ENCODE results near the gene RPP25. TPM values are rescaled to one million over a fixed set of nuclear protein-coding genes. Genes with fewer than 3 reads are reported as not detected.
A peak's percentile ranks its signal among the peaks of the same experiment; 100 is the strongest.
"Not testable (repeated sequence)": the region's sequence is repeated elsewhere in the genome, so short reads cannot be mapped to it uniquely, and the experiment has no call there.

Gene RPP25
- polyA plus RNA-seq, 1 donor (not counting 4 experiments of a cell fraction or from before 2014, with no cell fraction given), result 0.60 TPM

DNA sequence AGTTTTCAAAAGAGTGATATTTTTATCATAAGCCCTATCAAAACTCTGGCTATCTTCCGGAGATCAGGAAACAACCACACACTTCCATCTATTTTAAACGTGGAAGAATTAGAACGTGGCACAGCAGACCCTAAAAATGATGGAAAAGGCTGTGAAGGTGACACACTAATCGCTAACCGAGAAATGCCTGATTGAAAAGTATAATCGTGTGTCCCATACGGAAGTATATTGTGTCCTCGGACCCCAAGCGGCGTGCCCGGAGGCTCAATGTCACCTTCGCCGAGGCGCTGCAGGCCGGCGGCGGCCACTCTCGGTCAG is 19.3 kb downstream of the RPP25 start:
- peaks cover 54% of the 10 kb centered on the region for H3K79me2 ChIP-seq (ENCODE audit: control insufficient read depth, insufficient read depth, low read length)
- H2AFZ ChIP-seq (ENCODE audit: control insufficient read depth, low read length), result peak overlapping the region; percentile 78
- peaks cover 0 to 3% of the 10 kb centered on the region in 2 experiments for H3K36me3 ChIP-seq (ENCODE audit: control insufficient read depth in 2 of 2, extremely low read depth in 1 of 2, insufficient read depth in 2 of 2, low read length in 2 of 2)
- DNase-seq (ENCODE audit: low read depth, low spot score) (no peak), FAIRE-seq (no peak)
- no peaks in the 10 kb centered on the region for H3K9me3 ChIP-seq (ENCODE audit: control insufficient read depth, low read depth, low read length)
- peak overlapping the region; percentile 98 for H3K4me3 ChIP-seq (ENCODE audit: control insufficient read depth in 2 of 3, extremely low read depth in 1 of 3, insufficient read depth in 2 of 3, low read depth in 1 of 3, low read length in 3 of 3)
- peak overlapping the region; percentile 82 for H3K4me2 ChIP-seq (ENCODE audit: control insufficient read depth, extremely low read depth, insufficient read depth, low read depth, low read length)
- H4K20me1 ChIP-seq (ENCODE audit: control insufficient read depth, extremely low read depth, insufficient read depth, low read length), result no peaks in the 10 kb centered on the region
- dilution Hi-C loops (cut with MboI; ENCODE audit: extremely low pct_ligation_motif_present, low sequenced_read_pairs), result no loop called here
- H3K27me3 ChIP-seq (ENCODE audit: control insufficient read depth, extremely low read depth, insufficient read depth, low read length), result no peaks in the 10 kb centered on the region
- no peaks in the 10 kb centered on the region for H3K9me1 ChIP-seq (ENCODE audit: control insufficient read depth, extremely low read depth, insufficient read depth, low read length)
- no peaks in the 10 kb centered on the region for H3K4me1 ChIP-seq (ENCODE audit: control insufficient read depth, extremely low read depth, insufficient read depth, low read length)
- TF ChIP-seq EZH2 (IDR thresholded peaks at IDR 0.05; ENCODE audit: low read length), result no peak
- TF ChIP-seq, protein P1, sequence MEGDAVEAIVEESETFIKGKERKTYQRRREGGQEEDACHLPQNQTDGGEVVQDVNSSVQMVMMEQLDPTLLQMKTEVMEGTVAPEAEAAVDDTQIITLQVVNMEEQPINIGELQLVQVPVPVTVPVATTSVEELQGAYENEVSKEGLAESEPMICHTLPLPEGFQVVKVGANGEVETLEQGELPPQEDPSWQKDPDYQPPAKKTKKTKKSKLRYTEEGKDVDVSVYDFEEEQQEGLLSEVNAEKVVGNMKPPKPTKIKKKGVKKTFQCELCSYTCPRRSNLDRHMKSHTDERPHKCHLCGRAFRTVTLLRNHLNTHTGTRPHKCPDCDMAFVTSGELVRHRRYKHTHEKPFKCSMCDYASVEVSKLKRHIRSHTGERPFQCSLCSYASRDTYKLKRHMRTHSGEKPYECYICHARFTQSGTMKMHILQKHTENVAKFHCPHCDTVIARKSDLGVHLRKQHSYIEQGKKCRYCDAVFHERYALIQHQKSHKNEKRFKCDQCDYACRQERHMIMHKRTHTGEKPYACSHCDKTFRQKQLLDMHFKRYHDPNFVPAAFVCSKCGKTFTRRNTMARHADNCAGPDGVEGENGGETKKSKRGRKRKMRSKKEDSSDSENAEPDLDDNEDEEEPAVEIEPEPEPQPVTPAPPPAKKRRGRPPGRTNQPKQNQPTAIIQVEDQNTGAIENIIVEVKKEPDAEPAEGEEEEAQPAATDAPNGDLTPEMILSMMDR (optimal IDR thresholded peaks at IDR 0.05 in 1 of 3, IDR thresholded peaks at IDR 0.05 in 1 of 3, conservative IDR thresholded peaks at IDR 0.05 in 1 of 3; ENCODE audit: extremely low read depth in 1 of 3, insufficient read depth in 2 of 3, low read length in 3 of 3), result no peak
- H3K9ac ChIP-seq (ENCODE audit: control insufficient read depth, extremely low read depth, insufficient read depth, low read length), result peak overlapping the region; percentile 93
- peak overlapping the region; percentile 87 for H3K27ac ChIP-seq (ENCODE audit: control insufficient read depth, insufficient read depth, low read length)

DNA sequence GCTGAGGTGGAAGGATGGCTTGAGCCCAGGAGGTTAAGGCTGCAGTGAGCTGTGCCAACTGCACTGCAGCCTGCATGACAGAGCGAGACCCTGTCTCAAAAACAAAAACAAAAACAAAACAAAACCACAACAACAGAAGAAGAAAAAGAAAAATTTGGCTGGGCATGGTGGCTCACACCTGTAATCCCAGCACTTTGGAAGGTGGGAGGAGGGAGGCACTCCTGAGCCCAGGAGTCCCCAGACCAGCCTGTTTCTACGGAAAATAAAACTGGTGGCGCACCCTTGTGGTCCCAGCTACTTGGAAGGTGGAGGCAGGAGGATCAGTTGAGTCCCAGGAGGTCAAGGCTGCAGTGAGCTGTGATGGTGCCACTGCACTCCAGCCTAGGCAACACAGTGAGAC is 21.4 kb downstream of the RPP25 start:
- H3K9ac ChIP-seq (ENCODE audit: control insufficient read depth, extremely low read depth, insufficient read depth, low read length); H2AFZ ChIP-seq (ENCODE audit: control insufficient read depth, low read length); H4K20me1 ChIP-seq (ENCODE audit: control insufficient read depth, extremely low read depth, insufficient read depth, low read length); H3K9me1 ChIP-seq (ENCODE audit: control insufficient read depth, extremely low read depth, insufficient read depth, low read length); H3K27ac ChIP-seq (ENCODE audit: control insufficient read depth, insufficient read depth, low read length); FAIRE-seq; H3K4me1 ChIP-seq (ENCODE audit: control insufficient read depth, extremely low read depth, insufficient read depth, low read length); H3K27me3 ChIP-seq (ENCODE audit: control insufficient read depth, extremely low read depth, insufficient read depth, low read length); DNase-seq (ENCODE audit: low read depth, low spot score); H3K9me3 ChIP-seq (ENCODE audit: control insufficient read depth, low read depth, low read length); H3K4me2 ChIP-seq (ENCODE audit: control insufficient read depth, extremely low read depth, insufficient read depth, low read depth, low read length); dilution Hi-C loops (cut with MboI; ENCODE audit: extremely low pct_ligation_motif_present, low sequenced_read_pairs); H3K36me3 ChIP-seq (ENCODE audit: control insufficient read depth in 2 of 2, extremely low read depth in 1 of 2, insufficient read depth in 2 of 2, low read length in 2 of 2); H3K4me3 ChIP-seq (ENCODE audit: control insufficient read depth in 2 of 3, extremely low read depth in 1 of 3, insufficient read depth in 2 of 3, low read depth in 1 of 3, low read length in 3 of 3): not testable (repeated sequence)
- peaks cover 69% of the 10 kb centered on the region for H3K79me2 ChIP-seq (ENCODE audit: control insufficient read depth, insufficient read depth, low read length)
- TF ChIP-seq, protein P1 (optimal IDR thresholded peaks at IDR 0.05 in 1 of 3, IDR thresholded peaks at IDR 0.05 in 1 of 3, conservative IDR thresholded peaks at IDR 0.05 in 1 of 3; ENCODE audit: extremely low read depth in 1 of 3, insufficient read depth in 2 of 3, low read length in 3 of 3), result peak in 1 of 3 experiments; percentile 17

Data from keratinocyte (primary cell).